OCI-M1 (cell line): ENCODE measurements around the gene ST6GALNAC2.
"Not testable (repeated sequence)": the region's sequence is repeated elsewhere in the genome, so short reads cannot be mapped to it uniquely, and the experiment has no call there.

Experiments used
- DNase-seq: peaks from one replicate; lab custom pipeline; 2025; lab: John Stamatoyannopoulos, UW

The ST6GALNAC2 gene

DNA sequence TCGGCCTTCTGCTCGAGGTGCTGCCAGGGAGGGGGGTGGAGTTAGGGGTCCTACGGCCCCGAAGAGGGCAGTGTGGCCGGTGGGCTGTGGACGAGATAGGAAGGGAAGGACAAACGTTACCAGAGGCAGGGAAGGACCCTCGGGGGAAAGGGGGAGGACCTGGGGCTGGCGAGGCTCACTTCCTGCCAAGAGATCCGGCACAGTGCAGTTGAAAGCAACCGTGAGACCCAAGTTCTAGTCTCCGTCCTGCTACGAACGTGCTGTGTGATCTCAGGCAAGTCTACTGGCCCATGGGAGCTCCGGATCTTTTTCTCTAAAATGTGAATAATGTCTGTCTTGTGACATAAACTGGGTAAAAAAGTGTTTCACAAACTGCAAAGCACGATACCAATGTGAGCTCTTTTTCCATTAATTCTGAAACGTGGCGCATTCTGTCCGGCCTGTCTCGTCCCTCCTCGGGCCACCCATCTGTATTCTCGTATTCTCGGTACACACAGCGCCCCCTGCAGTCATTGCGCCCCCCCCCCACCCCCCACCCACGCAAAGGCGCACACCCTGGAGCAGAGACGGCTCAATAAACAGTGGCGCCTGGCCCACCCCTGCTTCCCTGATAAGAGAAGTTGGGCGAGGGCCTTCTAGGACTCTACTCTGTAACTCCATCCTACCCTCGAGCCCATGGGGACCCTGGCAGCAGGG, 57.0 kb downstream of the ST6GALNAC2 start:
- no peak for DNase-seq

DNA sequence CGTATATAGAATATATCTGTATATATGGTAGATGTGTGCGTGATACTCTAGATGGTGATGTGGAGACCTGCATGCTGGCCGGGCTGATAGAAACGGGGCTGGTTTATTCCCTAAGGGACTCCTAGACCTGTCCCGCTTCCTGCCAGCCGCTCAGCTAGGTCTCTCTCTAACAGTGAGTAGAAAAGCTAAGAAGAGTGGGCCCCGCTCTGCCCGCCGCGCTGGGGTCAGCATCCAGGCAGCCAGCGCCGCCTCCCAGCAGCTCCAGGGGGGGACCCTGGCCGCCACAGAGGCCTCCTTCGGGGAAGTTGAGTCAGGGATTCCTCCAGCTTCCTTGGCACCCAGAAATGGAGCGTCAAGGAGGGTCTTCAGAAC, 57.5 kb downstream of the ST6GALNAC2 start:
- DNase-seq: no peak

DNA sequence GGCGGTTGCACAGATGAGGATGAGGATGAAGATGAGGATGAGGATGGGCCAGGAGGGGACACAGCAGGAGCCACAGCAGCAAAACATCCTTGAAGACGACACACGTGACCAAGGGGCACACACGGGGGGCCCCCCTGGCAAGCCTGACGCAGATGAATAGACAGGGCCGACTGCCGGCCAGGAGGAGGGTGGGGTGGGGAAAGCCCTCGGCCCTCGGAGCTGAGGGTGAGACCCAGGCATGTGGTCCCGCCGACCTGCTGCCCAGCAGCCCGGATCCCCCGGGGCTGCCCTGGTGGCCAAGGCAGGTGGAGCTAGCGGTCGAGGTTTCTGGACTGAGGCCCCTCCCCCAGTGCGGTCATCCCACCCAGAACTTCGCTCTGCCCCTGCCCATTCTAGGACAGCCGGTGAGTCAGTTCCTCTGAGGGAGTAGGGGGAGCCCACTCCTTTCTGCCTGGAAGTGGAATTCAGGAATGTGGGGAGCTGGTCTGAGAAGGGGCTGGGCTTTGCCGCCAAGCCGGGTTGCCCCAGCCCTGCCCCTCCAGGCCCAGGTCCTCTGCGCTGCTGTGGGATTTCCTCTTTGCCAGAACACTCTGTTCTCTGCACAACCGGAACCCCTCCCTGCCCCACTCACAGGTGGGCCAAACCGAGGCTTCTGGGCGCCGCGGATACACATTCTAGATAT, 58.1 kb downstream of the ST6GALNAC2 start:
- no peak for DNase-seq

GRCh38 chr17:76527016-76527415, 58.6 kb downstream of the ST6GALNAC2 start:
- DNase-seq: not testable (repeated sequence)

DNA sequence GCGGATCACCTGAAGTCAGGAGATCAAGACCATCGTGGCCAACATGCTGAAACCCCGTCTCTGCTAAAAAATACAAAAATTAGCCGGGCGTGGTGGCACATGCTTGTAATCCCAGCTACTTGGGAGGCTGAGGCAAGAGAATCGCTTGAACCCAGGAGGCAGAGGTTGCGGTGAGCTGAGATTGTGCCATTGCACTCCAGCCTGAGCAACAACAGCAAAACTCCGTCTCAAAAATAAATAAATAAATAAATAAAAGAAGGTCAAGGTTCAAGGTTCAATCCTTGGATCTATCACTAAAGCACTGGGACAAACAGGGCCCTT, 60.2 kb downstream of the ST6GALNAC2 start:
- DNase-seq: not testable (repeated sequence)

DNA sequence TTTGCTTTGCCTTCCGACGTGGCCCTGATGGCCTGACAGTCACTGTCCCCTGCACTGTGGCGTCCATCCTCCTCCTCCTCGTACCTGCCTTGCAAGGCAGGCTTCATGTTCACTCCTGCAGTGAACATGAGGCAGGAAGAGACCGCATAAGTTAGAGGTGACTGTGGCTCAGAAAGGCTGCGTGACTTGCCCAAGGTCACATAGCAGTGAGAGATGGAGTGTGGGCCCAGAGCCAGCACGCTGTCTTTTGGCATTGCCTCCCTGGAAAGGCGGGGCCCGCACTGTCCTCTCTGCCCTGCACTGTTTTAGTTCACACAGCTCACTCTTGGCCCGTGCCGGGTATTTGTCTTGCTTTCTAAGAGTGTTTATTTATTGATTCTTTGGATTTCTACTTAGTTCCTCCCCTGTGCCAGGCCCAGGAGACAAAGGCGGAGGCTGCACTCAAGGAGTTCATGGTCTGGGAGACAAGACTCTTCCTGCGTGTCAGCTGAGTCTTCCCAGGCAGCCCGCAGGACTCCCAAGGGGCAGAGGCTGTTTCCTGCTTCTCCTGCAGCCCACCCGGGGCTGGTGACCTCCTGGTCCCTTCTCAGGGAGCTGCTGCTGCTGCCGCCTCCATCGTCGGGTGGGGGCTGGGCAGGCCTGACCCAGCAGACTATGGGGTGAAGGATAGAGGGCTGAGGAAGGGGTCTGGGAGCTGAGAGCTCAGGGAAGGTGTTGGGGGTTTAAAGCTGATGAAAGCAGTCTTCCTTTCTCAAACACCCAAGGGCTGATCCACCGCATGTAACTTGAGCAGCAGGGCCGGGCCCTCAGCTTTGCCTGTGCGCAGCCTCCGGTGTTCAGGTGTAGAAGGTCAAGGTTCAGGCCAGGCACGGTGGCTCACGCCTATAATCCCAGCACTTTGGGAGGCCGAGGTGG, 60.8 kb downstream of the ST6GALNAC2 start:
- DNase-seq: no peak

DNA sequence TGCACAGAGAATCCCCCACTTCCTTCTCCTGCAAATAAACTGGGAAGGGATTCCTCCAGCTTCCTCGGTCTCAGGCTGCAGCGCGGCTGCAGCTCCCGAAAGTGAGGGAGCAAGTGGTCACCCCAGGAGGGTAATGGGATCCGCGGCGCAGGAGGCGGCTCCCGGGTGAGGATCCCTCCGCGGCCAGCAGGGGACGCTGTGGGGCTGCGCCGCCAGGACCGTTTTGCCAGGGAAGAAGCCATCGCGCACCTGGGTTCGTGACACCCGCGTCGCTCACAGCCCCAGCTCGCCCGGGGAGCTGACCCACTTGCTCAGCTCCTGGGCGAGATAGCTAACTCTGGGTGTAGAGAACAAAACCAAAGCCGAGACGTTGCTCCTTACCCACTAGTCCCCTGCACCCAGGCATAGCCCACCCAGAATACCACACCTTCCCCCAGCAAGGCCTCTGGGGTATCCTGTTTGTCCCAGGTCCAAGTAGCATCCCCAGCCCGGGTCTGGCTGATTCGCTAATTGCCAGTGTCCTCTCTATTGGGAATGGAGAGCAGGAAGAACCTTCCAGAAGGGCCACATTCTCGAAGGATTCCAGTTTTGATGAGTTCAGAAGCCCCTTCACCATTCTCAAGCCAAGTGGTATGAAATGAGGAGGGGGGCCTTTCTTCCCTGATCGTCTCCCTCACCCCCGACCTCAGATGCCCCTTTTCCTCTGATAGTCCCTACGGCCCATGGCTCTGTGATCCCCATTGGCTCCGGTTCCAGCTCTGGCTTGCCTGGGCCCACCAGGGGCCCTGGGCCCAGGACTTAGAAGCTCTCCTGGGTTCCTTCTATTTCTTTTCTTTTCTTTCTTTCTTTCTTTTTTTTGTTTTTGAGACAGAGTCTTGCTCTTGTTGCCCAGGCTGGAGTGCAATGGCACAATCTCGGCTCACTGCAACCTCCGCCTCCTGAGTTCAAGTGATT, 62.3 kb downstream of the ST6GALNAC2 start:
- DNase-seq: peak; percentile 74

GRCh38 chr17:76521683-76522082, 64.0 kb downstream of the ST6GALNAC2 start:
- DNase-seq: not testable (repeated sequence)

- DNase-seq: no peak
Observed at GRCh38 chr17:76521262-76521661, 64.4 kb downstream of the ST6GALNAC2 start.

DNA sequence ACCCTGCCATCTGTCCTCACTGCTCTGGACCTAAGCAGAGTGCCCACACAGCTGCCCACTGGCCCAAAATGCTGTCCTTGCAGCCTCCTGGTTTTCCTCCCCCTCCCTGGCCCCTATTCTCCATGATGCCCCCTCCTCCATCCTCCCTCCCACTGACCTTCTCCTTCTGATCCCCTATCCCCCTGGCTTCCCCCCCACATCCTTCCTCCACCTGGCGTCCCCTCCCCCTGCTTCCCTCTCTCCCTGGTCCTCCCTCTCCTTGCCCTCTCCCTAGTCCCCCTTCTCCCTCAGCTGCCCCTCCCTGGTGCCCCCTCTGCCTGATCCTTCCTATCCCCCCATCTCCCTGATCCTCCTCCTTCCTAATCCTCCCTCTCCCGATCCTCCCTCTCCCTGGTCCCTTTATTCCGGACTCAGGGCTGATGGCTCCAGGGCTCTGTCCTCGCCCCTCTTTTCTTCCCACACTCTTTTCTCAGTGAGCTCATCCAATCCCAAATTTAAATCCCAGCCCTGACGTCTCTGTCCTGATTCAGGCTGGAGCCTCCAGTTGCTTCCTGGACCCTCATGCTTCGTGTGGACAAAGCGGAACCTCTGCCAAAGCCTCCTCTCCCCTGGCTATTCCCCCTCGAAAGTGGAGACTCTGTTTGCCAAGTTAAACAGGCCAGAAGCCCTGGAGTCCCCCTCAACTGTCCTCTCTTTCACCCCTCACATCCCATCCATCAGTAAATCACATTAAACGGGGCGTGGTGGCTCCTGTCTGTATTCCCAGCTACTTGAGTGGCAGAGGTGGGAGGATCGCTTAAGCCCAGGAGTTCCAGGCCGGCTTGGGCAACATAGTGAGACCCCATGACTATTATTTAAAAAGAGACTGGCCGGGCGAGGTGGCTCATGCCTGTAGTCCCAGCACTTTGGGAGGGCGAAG, 66.4 kb downstream of the ST6GALNAC2 start:
- DNase-seq: no peak

DNA sequence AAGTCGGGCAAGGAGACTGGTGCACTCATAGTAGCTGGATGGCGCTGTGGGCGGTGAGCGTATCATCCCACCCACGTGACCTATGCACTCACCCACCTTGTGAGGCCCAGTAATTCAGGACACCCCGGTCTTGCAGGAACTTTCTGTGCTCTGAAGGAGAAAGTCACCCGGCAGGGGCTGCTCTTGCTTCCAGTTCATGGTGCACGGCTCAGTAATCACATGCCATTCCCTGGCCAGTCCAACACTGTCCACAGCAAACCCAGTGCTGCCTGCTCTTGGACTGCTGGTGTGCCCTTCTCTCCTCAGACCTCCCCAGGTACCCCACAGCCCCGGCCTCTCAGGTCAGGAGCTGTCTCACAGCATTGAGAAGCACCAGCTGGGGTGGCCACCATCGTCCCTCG, 68.0 kb downstream of the ST6GALNAC2 start:
- DNase-seq: no peak
